ENCODE measurements around the gene RAD51D.
A peak's percentile ranks its signal among the peaks of the same experiment; 100 is the strongest.

DNA sequence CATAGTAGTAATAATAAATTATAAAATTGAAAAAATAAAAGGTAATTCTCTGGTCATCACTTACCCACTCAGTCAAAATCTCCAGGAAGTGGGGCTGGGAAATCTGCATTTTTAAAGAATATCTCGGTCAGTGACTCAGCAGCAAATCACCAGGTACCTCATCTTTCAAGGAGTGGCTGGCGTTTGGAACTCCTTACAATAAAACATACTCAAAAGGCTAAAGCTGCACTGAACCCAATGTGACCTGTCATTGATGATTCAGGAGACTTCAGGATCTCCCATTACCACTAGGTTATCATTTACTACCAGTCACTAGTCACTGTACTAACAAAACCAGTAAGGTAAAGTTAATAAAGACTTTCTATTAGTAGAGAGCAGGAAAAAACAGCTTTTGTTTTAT lies 34.7 kb downstream of the RAD51D start:
- TF ChIP-seq RAD21 (conservative IDR thresholded peaks at IDR 0.05 in 1 of 2, IDR thresholded peaks at IDR 0.05 in 1 of 2) = peak in 1 of 2 experiments; percentile 3; a peak in 1 of 5 replicates
- TF ChIP-seq CBX8 (IDR thresholded peaks at IDR 0.05) = no peak
- TF ChIP-seq, protein P1, sequence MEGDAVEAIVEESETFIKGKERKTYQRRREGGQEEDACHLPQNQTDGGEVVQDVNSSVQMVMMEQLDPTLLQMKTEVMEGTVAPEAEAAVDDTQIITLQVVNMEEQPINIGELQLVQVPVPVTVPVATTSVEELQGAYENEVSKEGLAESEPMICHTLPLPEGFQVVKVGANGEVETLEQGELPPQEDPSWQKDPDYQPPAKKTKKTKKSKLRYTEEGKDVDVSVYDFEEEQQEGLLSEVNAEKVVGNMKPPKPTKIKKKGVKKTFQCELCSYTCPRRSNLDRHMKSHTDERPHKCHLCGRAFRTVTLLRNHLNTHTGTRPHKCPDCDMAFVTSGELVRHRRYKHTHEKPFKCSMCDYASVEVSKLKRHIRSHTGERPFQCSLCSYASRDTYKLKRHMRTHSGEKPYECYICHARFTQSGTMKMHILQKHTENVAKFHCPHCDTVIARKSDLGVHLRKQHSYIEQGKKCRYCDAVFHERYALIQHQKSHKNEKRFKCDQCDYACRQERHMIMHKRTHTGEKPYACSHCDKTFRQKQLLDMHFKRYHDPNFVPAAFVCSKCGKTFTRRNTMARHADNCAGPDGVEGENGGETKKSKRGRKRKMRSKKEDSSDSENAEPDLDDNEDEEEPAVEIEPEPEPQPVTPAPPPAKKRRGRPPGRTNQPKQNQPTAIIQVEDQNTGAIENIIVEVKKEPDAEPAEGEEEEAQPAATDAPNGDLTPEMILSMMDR (IDR thresholded peaks at IDR 0.05) = no peak
- TF ChIP-seq NFE2L2 (conservative IDR thresholded peaks at IDR 0.05; ENCODE audit: low read length) = peak; percentile 60; the same call in 1 of the 2 replicates
- TF ChIP-seq ESRRA (IDR thresholded peaks at IDR 0.05; ENCODE audit: borderline replicate concordance, low read length) = no peak
- no peak for TF ChIP-seq NPAS2 (CRISPR knock-in tag; IDR thresholded peaks at IDR 0.05; ENCODE audit: borderline replicate concordance)
- no peak for TF ChIP-seq BCL3 (IDR thresholded peaks at IDR 0.05)
- TF ChIP-seq SMC3 (IDR thresholded peaks at IDR 0.05) = no peak
- no peak for TF ChIP-seq CBX2 (IDR thresholded peaks at IDR 0.05; ENCODE audit: borderline replicate concordance, low read depth)
